WERI-Rb-1 (cell line): ENCODE measurements around the gene PLEKHG1.

ENCODE experiments used
- DNase-seq: peaks from one replicate; pipeline ENCODE4 v3.0.0-alpha.2; 2020
- H3K27ac ChIP-seq: fragments of 250-450 bp; sonication (Bioruptor Pico); 2 replicates; pipeline ENCODE4 v1.5.1; 2020; ENCODE audit warnings: mild to moderate bottlenecking, moderate library complexity
- H3K27me3 ChIP-seq: fragments of 250-450 bp; sonication (Bioruptor Pico); 2 replicates; pipeline ENCODE4 v1.5.1; 2021; ENCODE audit warnings: mild to moderate bottlenecking, low read depth, moderate library complexity; ENCODE audit not compliant: insufficient read depth, severe bottlenecking
- H3K36me3 ChIP-seq: fragments of 250-450 bp; sonication (Bioruptor Pico); 2 replicates; pipeline ENCODE4 v1.5.1; 2020; ENCODE audit warnings: mild to moderate bottlenecking, moderate library complexity
- H3K4me3 ChIP-seq: 2 replicates; pipeline ENCODE4 v1.5.1; 2011; ENCODE audit warnings: low read depth, mild to moderate bottlenecking, control low read depth, low read length
- H3K9me3 ChIP-seq: fragments of 250-450 bp; sonication (Bioruptor Pico); 2 replicates; pipeline ENCODE4 v1.5.1; 2021; ENCODE audit warnings: mild to moderate bottlenecking, moderate library complexity; ENCODE audit not compliant: severe bottlenecking
- TF ChIP-seq, protein P1 (sequence below): IDR thresholded peaks from 2 replicates; pipeline ENCODE4 v1.5.1; 2011; ENCODE audit warnings: low read depth, mild to moderate bottlenecking, control low read depth, inconsistent platforms, low read length

PLEKHG1 gene

DNA sequence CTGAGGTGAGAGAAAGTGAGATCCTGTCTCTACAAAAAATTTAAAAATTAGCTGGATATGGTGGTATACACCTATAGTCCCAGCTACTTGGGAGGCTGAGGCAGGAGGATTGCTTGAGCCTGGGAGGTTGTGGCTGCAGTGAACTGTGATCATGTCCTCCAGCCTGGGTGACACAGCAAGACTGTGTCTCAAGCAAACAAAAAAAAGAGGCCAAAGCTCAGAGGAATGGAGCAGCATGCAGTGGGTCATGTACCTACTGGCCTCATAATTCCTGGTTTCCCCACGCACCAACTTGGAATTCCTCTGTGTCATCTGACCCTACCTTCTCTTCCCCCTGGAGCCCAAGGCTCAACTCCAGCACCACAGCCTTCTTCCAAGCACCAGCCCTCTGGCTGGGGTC, 15.1 kb upstream of the PLEKHG1 start:
- H3K27me3 ChIP-seq = no peaks in the 10 kb centered on the region
- no peak overlapping the region for H3K27ac ChIP-seq
- no peak overlapping the region for H3K4me3 ChIP-seq
- TF ChIP-seq, protein P1, sequence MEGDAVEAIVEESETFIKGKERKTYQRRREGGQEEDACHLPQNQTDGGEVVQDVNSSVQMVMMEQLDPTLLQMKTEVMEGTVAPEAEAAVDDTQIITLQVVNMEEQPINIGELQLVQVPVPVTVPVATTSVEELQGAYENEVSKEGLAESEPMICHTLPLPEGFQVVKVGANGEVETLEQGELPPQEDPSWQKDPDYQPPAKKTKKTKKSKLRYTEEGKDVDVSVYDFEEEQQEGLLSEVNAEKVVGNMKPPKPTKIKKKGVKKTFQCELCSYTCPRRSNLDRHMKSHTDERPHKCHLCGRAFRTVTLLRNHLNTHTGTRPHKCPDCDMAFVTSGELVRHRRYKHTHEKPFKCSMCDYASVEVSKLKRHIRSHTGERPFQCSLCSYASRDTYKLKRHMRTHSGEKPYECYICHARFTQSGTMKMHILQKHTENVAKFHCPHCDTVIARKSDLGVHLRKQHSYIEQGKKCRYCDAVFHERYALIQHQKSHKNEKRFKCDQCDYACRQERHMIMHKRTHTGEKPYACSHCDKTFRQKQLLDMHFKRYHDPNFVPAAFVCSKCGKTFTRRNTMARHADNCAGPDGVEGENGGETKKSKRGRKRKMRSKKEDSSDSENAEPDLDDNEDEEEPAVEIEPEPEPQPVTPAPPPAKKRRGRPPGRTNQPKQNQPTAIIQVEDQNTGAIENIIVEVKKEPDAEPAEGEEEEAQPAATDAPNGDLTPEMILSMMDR = no peak
- no peaks in the 10 kb centered on the region for H3K36me3 ChIP-seq
- H3K9me3 ChIP-seq = no peaks in the 10 kb centered on the region
- no peak for DNase-seq

DNA sequence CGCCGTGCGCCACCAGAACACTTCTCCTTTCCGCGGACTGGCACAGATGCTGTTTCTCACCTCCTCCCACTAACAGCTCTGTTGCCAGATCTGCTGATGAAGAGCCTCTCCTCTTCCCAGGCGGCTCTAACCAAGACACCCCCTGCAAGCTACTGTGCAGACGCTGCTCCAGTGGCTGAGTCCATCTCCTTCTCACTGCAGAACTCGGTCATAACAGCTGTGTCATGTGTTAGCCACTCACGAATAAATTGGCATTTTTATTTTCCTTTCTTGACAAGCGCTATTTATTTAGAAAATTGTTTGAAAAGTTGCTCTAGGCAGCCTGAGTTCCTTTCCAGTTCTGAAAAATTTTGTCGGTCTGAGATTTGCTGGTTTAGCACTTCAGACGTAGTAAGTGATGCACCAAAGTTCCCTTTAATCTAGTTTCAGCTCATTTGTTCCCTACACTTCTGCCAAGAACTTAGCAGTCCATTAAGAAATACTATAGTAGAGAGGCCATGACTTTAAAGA, 12.8 kb upstream of the PLEKHG1 start:
- DNase-seq = no peak
- Histone ChIP-seq H3K27ac (no peak overlapping the region), H3K9me3 (no peaks in the 10 kb centered on the region), H3K36me3 (no peaks in the 10 kb centered on the region), H3K4me3 (no peak overlapping the region), H3K27me3 (peaks cover 6% of the 10 kb centered on the region)
- TF ChIP-seq, protein P1 = no peak

DNA sequence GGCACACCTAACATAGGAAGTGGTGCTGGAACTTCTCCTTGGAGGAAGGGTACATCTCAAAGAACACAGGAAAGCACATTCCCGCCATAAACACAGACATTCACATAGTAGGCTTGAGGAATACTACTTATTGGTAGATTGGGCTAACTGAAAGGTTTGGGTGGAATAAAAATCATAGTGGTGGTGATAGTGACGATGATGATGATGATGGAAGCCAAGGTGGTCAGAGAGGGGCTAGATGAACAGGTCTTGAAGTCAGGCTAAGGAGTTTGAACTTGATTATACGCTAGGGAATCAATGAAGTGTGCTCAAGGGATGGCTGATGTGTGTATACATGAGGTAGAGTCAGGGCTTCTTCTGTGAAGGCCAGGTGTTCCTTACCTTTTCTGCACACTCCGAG, 12.0 kb upstream of the PLEKHG1 start:
- Histone ChIP-seq H3K27ac (no peak overlapping the region), H3K4me3 (no peak overlapping the region), H3K36me3 (no peaks in the 10 kb centered on the region), H3K9me3 (no peaks in the 10 kb centered on the region), H3K27me3 (peaks cover 6% of the 10 kb centered on the region)
- DNase-seq = no peak
- TF ChIP-seq, protein P1 = no peak

DNA sequence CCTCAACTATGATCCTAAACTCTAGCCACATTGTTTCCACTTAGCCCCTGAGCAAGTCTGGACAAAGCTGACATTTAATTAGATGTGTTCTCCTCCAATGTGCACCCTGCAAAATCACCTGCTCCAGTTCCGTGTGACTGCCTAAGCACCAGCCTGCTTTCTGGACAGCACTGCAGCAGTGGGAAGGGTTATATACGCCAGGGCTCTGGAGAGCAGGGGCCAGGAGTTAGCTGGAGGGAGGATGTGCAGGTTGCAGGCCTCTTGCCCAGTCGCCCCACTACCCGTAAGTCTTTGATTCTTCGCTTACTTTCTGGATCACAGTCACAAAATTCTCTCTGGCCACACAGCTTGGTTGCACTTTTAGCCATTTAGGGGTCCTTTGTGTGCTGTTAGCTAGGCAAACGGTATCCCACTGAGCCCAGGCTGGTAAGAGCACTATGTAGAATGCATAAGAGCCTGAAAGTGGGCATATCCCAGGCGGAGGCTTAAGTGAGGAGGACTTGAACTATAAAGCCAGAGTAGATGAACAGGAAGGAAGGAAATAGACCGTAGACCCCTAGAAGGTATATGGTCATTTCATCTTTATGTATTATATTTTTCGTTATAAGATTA, 10.7 kb upstream of the PLEKHG1 start:
- Histone ChIP-seq H3K27ac (no peak overlapping the region), H3K4me3 (no peak overlapping the region), H3K36me3 (no peaks in the 10 kb centered on the region), H3K9me3 (no peaks in the 10 kb centered on the region), H3K27me3 (peaks cover 6% of the 10 kb centered on the region)
- TF ChIP-seq, protein P1 = no peak
- DNase-seq = no peak

DNA sequence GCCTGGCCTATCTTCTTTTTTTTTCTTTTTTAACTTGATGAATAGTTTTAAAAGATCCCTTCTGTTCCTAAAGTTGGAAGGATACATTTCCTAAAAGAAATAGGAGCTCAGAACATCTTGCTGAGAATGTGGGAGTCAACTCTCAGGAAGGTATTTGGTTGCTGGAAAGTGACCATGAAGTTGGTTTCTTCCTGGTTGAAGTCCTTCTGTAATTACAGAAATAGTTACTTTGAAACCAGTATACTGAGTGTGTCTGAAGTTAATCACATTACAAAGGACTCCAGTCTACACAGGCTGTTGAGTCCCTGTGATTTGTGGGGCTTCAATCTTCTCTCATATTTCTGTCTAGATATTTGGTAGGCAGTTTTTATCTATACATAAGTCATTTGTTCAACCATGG, 9.8 kb upstream of the PLEKHG1 start:
- H3K27ac ChIP-seq = no peak overlapping the region
- peaks cover 6% of the 10 kb centered on the region for H3K27me3 ChIP-seq
- TF ChIP-seq, protein P1 = no peak
- no peaks in the 10 kb centered on the region for H3K36me3 ChIP-seq
- no peaks in the 10 kb centered on the region for H3K9me3 ChIP-seq
- H3K4me3 ChIP-seq = no peak overlapping the region
- DNase-seq = no peak

DNA sequence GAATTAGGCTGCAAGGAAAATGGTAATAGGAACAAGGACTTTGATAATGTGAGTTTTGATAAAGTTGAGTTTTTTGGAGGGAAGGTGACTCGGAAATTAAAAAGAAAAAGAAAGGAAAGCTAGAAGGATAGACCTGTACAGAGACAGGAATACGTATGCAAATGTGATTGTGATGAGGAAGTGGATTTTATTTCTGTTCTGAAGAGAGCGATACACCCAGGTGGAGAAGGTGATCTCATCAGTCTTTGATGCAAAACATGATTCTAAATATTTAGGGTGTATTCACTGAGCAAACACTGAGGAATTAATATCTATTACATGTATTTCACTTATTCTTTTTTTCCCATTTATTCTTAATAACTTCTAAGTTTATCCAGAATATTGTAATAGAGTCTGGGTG, 9.2 kb upstream of the PLEKHG1 start:
- Histone ChIP-seq H3K27ac (no peak overlapping the region), H3K9me3 (no peaks in the 10 kb centered on the region), H3K27me3 (peaks cover 6% of the 10 kb centered on the region), H3K36me3 (no peaks in the 10 kb centered on the region), H3K4me3 (no peak overlapping the region)
- no peak for DNase-seq
- TF ChIP-seq, protein P1 = no peak
